ENCODE data around the gene SH3GL3.

Gene SH3GL3

GRCh38 chr15:83446904-83447709, at the start of gene SH3GL3:
Gene SH3GL3, plus strand, starts transcription at chr15:83447341. Its CDS starts 193 bp downstream, at chr15:83447534.
- peak; percentile 78 for FAIRE-seq
- peak; percentile 61 for DNase-seq (ENCODE audit: insufficient read length, low spot score)

GRCh38 chr15:83398626-83399025, 48.5 kb upstream of the SH3GL3 start:
- DNase-seq (ENCODE audit: insufficient read length, low spot score) (peak; percentile 11), FAIRE-seq (no peak)

GRCh38 chr15:83404121-83404520, 43.0 kb upstream of the SH3GL3 start:
- FAIRE-seq: no peak

GRCh38 chr15:83410532-83410931, 36.6 kb upstream of the SH3GL3 start:
- DNase-seq (ENCODE audit: insufficient read length, low spot score) (no peak), FAIRE-seq (no peak)

More at GRCh38 chr15:83404121-83404520, 43.0 kb upstream of the SH3GL3 start:
- no peak for DNase-seq (ENCODE audit: insufficient read length, low spot score)

GRCh38 chr15:83413054-83413719, 34.0 kb upstream of the SH3GL3 start:
- FAIRE-seq (no peak), DNase-seq (ENCODE audit: insufficient read length, low spot score) (no peak)

GRCh38 chr15:83422081-83422480, 25.1 kb upstream of the SH3GL3 start:
- FAIRE-seq (no peak), DNase-seq (ENCODE audit: insufficient read length, low spot score) (no peak)

GRCh38 chr15:83422541-83422940, 24.6 kb upstream of the SH3GL3 start:
- no peak for FAIRE-seq
- DNase-seq (ENCODE audit: insufficient read length, low spot score): no peak

- no peak for FAIRE-seq
- DNase-seq (ENCODE audit: insufficient read length, low spot score): no peak
Measured at GRCh38 chr15:83424101-83424500, 23.0 kb upstream of the SH3GL3 start.

GRCh38 chr15:83430441-83430840, 16.7 kb upstream of the SH3GL3 start:
- no peak for FAIRE-seq
- no peak for DNase-seq (ENCODE audit: insufficient read length, low spot score)

- no peak for FAIRE-seq
- DNase-seq (ENCODE audit: insufficient read length, low spot score): no peak
Measured at GRCh38 chr15:83431521-83431920, 15.6 kb upstream of the SH3GL3 start.

GRCh38 chr15:83435202-83435601, 11.9 kb upstream of the SH3GL3 start:
- FAIRE-seq (no peak), DNase-seq (ENCODE audit: insufficient read length, low spot score) (no peak)

GRCh38 chr15:83435782-83436181, 11.4 kb upstream of the SH3GL3 start:
- no peak for FAIRE-seq
- no peak for DNase-seq (ENCODE audit: insufficient read length, low spot score)

- peak; percentile 57 for DNase-seq (ENCODE audit: insufficient read length, low spot score)
- FAIRE-seq: no peak
Measured at GRCh38 chr15:83436513-83437158, 10.5 kb upstream of the SH3GL3 start.

GRCh38 chr15:83443076-83443847, 3.9 kb upstream of the SH3GL3 start:
- FAIRE-seq (no peak), DNase-seq (ENCODE audit: insufficient read length, low spot score) (no peak)

GRCh38 chr15:83444936-83445335, 2.2 kb upstream of the SH3GL3 start:
- DNase-seq (ENCODE audit: insufficient read length, low spot score) (no peak), FAIRE-seq (no peak)

GRCh38 chr15:83445643-83446042, 1.5 kb upstream of the SH3GL3 start:
- FAIRE-seq: no peak
- DNase-seq (ENCODE audit: insufficient read length, low spot score): no peak

GRCh38 chr15:83446417-83446816, 724 bp upstream of the SH3GL3 start:
- FAIRE-seq (no peak), DNase-seq (ENCODE audit: insufficient read length, low spot score) (no peak)

GRCh38 chr15:83449250-83449671, 2.1 kb downstream of the SH3GL3 start:
- no peak for DNase-seq (ENCODE audit: insufficient read length, low spot score)
- FAIRE-seq: no peak

GRCh38 chr15:83449937-83450506, 2.9 kb downstream of the SH3GL3 start:
- FAIRE-seq: no peak
- DNase-seq (ENCODE audit: insufficient read length, low spot score): no peak

GRCh38 chr15:83457149-83457548, 10.0 kb downstream of the SH3GL3 start:
- FAIRE-seq: no peak
- DNase-seq (ENCODE audit: insufficient read length, low spot score): no peak

Data from HTR-8/SVneo (cell line).